ENCODE measurements around the gene RELN.
A peak's percentile ranks its signal among the peaks of the same experiment; 100 is the strongest.
"Not testable (repeated sequence)": the region's sequence is repeated elsewhere in the genome, so short reads cannot be mapped to it uniquely, and the experiment has no call there.

Gene RELN

GRCh38 chr7:103940382-103941268 lies 48.8 kb downstream of the RELN start:
- DNase-seq, result no peak

- no peak for DNase-seq
Measured at GRCh38 chr7:103937680-103938079, 51.8 kb downstream of the RELN start.

- DNase-seq, result no peak
Measured at GRCh38 chr7:103936558-103936957, 52.9 kb downstream of the RELN start.

GRCh38 chr7:103934508-103934907 lies 55.0 kb downstream of the RELN start:
- DNase-seq, result no peak

- no peak for DNase-seq
Measured at GRCh38 chr7:103932389-103932788, 57.1 kb downstream of the RELN start.

GRCh38 chr7:103929901-103930311 lies 59.6 kb downstream of the RELN start:
- no peak for DNase-seq

GRCh38 chr7:103928581-103928980 lies 60.9 kb downstream of the RELN start:
- no peak for DNase-seq

- no peak for DNase-seq
Measured at GRCh38 chr7:103924184-103924583, 65.3 kb downstream of the RELN start.

GRCh38 chr7:103922407-103922806 lies 67.1 kb downstream of the RELN start:
- DNase-seq, result no peak

- no peak for DNase-seq
Measured at GRCh38 chr7:103921692-103922091, 67.8 kb downstream of the RELN start.

GRCh38 chr7:103919272-103919868 lies 70.1 kb downstream of the RELN start:
- DNase-seq, result no peak

- DNase-seq, result no peak
Measured at GRCh38 chr7:103918631-103919271, 70.7 kb downstream of the RELN start.

- DNase-seq, result no peak
Measured at GRCh38 chr7:103915680-103916357, 73.6 kb downstream of the RELN start.

GRCh38 chr7:103914147-103914899 lies 75.1 kb downstream of the RELN start:
- DNase-seq, result no peak

- peak; percentile 19 for DNase-seq
Measured at GRCh38 chr7:103912891-103913605, 76.4 kb downstream of the RELN start.

- DNase-seq, result not testable (repeated sequence)
Measured at GRCh38 chr7:103911015-103911414, 78.4 kb downstream of the RELN start.

GRCh38 chr7:103905997-103906396 lies 83.5 kb downstream of the RELN start:
- no peak for DNase-seq

- peak; percentile 74 for DNase-seq
Measured at GRCh38 chr7:103902917-103903316, 86.5 kb downstream of the RELN start.

- not testable (repeated sequence) for DNase-seq
Measured at GRCh38 chr7:103896826-103897225, 92.6 kb downstream of the RELN start.

GRCh38 chr7:103894656-103895596 lies 94.5 kb downstream of the RELN start:
- DNase-seq, result no peak

- no peak for DNase-seq
Measured at GRCh38 chr7:103893350-103893749, 96.1 kb downstream of the RELN start.
